HG03097 (cell line): ENCODE results near the gene SUPT6H.
"Not testable (repeated sequence)": the region's sequence is repeated elsewhere in the genome, so short reads cannot be mapped to it uniquely, and the experiment has no call there.

Experiments
- ATAC-seq: cut with Tn5 transposase; IDR thresholded peaks from one replicate; pipeline ENCODE4 v1.9.1; 2021; ENCODE audit not compliant: unreplicated experiment, low FRiP score

Gene SUPT6H

DNA sequence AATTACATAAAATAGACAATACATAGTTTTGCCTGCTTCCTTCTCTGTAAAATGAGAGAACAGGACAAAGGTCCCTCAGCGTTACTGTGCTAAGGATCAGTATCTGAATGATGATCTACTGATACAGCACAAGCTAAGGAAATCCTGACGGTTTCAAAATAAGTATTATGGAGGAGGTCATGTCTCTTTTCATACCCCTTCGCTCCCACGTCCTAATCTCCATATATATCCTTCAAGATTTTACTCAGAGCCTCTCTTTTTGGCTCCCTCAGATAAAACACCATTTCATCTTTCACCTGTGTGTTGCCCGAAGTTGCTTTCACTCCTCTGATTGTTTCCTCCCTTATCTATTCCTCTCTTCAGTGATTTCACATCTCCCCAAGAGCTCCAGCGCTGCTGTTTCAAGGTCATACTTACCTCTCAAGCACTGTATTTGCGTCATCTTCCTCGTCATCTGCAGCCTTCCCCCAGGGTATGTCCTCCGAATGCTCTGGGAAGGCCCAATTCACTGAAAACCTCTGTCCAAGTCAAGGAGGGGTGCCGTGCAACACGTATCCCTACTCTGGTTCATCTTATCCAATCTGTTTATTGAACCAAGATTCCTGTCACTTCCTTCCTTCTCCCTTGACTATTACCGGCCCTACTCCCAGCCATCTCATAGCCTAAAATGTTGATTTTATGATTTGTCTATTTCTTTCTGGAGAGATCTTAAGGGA, 15.8 kb upstream of the SUPT6H start:
- ATAC-seq = no peak

- no peak for ATAC-seq
Measured at GRCh38 chr17:28648698-28649097, 13.3 kb upstream of the SUPT6H start.

GRCh38 chr17:28655160-28655559, 6.8 kb upstream of the SUPT6H start:
- ATAC-seq = no peak

DNA sequence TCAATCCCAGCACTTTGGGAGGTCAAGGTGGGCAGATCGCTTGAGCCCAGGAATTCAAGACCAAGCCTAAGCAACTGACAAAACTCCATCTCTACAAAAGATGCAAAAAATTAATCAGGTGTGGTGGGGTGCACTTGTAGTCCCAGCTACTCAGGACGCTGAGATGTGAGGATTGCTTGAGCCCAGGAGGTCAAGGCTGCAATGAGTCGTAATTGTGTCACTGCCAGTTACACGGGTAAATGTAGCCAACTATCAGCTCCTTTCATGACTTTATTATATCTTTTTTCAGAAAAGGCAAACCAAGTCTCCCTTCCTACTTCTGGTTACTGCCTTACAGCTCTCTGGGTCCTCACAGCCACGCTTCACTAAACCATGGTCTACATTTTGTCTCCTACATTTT, 4.2 kb upstream of the SUPT6H start:
- ATAC-seq = no peak

GRCh38 chr17:28658342-28658741, 3.7 kb upstream of the SUPT6H start:
- not testable (repeated sequence) for ATAC-seq

DNA sequence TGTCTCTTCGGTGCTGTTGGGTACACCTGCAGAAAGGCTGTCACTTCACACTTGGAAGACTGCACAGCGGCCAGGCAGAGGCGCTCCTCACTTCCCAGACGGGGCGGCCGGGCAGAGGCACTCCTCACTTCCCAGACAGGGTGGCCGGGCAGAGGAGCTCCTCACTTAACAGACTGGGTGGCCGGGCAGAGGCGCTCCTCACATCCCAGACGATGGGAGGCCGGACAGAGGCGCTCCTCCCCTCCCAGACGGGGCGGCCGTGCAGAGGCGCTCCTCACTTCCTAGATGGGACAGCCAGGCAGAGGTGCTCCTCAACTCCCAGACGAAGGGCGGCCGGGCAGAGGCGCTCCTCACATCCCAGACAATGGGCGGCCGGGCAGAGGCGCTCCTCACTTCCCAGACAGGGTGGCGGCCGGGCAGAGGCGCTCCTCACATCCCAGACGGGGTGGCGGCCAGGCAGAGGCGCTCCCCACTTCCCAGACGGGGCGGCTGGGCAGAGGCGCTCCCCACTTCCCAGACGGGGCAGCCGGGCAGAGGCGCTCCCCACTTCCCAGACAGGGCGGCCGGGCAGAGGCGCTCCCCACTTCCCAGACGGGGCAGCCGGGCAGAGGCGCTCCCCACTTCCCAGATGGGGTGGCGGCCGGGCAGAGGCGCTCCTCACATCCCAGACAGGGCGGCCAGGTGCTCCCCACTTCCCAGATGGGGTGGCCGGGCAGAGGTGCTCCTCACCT, 3.1 kb upstream of the SUPT6H start:
- ATAC-seq = not testable (repeated sequence)

DNA sequence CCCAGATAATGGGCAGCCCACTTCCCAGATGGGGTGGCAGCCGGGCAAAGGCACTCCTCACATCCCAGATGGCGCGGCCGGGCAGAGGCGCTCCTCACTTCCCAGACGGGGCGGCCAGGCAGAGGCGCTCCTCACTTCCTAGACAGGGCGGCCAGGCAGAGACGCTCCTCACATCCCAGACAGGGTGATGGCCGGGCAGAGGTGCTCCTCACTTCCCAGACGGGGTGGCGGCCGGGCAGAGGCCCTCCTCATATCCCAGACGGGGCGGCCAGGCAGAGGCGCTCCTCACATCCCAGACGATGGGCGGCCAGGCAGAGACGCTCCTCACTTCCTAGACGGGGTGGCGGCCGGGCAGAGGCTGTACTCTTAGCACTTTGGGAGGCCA, 2.5 kb upstream of the SUPT6H start:
- ATAC-seq = not testable (repeated sequence)

DNA sequence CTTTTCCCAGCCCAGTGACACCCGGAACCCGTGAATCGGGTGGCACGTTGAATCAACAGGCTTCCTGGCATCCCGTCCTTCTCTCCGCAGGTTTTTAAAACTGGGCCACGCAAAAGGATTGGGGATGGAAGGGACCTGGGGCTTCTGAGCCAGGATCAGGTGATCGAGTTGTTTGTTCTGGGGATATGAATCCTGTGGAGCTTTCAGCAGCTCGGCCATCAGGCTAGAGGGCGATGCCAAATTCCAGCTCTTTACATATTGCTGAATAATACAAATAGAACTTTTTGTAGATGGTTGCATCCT, 473 bp downstream of the SUPT6H start:
- no peak for ATAC-seq

GRCh38 chr17:28663723-28664122, 1.7 kb downstream of the SUPT6H start:
- ATAC-seq = no peak

DNA sequence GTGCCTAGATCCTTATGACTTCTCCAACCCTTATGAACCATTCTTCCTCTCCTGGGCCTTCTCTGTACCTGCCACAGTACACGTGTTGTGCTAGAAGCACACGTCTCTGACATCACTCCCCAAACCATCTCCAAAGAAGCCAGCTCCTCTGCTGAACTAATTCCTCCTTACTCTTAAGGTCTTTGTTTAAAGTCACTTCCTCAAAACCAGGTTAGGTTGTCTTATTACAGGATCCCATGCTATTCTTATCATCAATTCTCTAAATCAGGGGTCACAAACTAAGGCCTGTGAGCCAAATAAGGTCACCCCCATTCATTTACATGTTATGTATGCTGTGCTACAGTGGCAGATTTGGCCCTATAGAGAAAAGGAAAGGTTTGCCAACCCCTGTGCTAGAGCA, 4.0 kb downstream of the SUPT6H start:
- ATAC-seq = no peak

- no peak for ATAC-seq
Measured at GRCh38 chr17:28667870-28668269, 5.9 kb downstream of the SUPT6H start.

DNA sequence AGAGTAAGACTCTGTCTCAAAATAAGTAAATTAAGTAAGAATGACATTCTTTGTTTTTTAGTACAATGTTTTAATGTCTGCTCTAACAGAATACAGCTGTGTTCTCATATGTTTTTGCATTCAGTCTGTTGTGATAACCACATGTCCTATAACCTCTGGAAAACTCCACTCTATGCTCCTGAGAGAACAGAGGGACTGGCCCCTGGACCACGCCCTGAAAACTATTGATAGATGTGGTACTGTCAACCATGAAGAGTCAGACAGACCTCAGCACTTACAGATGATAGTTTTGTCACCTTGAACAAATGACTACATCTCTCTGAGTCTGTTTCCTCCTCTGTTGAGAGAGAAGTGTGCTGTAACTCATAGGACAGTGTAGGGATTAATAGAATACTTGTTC, 7.9 kb downstream of the SUPT6H start:
- ATAC-seq = no peak

- no peak for ATAC-seq
Measured at GRCh38 chr17:28675490-28675889, 13.5 kb downstream of the SUPT6H start.

DNA sequence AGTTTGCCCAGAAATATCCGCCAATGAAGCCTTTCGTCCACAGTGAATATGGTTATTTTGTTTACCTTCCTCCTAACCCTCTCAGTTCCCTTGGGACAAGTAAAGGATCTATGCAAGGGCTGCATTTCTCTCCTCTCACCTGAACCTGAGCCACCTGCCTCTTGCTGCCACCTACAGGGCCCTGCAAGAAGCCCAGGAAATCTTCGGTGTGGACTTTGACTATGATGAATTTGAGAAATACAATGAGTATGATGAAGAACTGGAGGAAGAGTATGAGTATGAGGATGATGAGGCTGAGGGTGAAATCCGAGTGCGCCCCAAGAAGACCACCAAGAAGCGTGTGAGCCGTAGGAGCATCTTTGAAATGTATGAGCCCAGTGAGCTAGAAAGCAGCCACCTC, 14.0 kb downstream of the SUPT6H start:
- ATAC-seq = no peak

DNA sequence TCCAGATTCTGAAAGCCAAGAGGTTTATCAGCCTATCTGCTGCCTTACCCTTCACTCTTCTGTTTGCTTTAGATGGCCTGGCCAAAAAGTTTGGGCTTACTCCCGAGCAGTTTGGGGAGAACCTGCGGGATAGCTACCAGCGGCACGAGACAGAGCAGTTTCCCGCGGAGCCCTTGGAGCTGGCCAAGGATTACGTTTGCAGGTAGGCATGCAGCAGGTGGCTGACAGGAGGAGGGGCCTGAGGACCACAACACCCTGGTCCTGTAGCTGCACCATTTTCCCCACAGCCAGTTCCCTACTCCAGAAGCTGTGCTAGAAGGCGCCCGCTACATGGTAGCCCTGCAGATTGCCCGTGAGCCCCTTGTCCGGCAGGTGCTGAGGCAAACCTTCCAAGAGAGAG, 20.6 kb downstream of the SUPT6H start:
- no peak for ATAC-seq

- ATAC-seq = no peak
Measured at GRCh38 chr17:28684963-28685362, 23.0 kb downstream of the SUPT6H start.

- ATAC-seq = no peak
Measured at GRCh38 chr17:28685366-28685765, 23.4 kb downstream of the SUPT6H start.

DNA sequence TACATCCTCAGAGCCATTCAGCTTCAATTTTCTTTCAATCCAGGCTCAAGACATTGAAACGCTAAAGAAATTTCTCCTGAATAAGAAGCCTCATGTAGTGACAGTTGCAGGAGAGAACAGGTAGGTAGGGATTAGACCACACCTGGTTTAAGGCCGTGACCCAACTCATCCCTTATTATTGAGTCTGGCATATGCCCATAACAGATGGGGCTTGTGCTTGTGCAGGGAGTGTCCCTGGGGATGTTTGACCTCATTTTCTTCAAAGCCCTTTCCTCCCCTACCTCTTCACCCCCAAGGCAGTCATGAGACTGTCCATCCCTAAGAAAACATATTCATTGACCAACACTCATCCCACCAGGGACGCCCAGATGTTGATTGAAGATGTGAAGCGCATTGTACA, 24.3 kb downstream of the SUPT6H start:
- ATAC-seq = no peak

GRCh38 chr17:28688481-28688880, 26.5 kb downstream of the SUPT6H start:
- no peak for ATAC-seq

- ATAC-seq = no peak
Measured at GRCh38 chr17:28689011-28689410, 27.0 kb downstream of the SUPT6H start.

DNA sequence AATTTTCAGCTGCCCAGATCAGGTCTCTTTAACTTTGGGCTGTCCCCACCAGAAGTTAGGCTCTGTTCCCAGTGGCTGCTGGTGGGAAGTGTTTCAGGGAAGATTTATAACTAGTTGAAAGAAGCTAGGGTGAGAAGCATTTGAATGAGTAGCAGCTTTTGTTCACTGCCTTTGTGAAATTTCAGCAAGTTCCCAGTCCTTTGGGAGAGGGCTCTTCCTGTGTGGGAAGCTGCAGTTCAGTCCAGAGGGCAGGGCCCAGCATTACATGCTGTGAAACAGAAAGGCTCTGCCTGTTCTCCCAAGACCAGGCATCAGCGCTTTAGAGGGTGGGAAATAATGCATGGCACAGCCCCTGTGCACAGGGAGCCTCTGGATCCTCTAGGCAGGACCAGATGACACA, 31.9 kb downstream of the SUPT6H start:
- ATAC-seq = no peak

- no peak for ATAC-seq
Measured at GRCh38 chr17:28698253-28698941, 36.4 kb downstream of the SUPT6H start.
